HS-27A (cell line): ENCODE results near the gene ACYP1.

Source experiments
- DNase-seq: peaks from one replicate; pipeline ENCODE4 v3.0.0-alpha.2; 2012; ENCODE audit warnings: low read depth, missing footprints

Gene ACYP1

DNA sequence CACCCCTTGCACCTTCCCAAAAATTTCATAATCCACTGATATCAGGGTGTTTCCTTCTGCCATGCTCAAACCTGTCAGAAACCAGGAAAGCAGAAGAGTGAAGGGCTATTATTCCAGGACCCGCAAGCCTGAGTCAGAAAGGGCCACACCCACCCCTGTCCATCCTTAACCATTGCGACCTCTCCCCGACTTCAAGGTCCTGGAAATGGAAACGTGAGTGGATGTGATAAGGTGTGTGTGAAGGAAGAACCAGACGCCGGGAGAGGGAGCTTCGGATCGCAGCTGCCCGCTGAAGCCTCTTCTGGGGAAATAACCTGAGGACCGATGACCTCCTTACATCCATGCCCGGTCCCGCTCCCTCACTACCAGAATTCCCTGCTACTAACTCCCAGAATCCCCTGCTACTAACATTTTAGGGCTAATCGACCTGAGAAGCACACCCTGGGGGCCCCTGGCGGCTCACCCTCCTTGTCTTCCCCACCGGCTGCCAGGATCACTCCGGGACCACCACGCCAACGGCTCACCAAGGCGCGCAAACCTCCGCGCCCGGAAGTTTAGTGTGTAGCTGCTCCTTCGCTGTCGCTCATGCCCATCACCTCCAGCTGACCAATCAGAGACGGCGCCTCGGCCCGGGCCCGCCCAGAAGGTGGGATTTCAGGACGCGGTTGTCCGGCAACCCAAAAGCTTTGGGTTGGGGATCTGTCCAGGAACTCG is at the start of gene ACYP1:
TSS of gene ACYP1 (minus strand) at position 534 of the 714 bp plus-strand sequence. CDS start at position 63, 471 bp downstream.
- DNase-seq: peak; percentile 73

DNA sequence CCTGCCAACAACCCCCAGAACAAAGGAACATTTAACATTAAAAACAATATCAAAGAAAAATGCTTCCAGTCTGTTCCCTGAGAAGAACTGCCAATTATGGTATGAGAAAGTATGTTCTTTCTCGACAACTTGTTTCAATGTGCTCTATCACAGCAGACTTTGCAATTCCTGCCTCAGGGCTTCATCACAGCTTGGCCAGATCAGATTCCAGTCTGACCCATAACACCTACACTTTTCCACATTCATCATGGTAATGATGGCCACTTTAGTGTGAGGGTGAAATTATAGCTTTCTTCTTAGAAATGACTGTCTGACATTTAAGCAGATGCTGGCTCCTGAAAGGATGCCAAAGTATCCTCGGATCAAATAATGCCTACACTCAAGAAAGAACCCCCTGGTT is 46.1 kb upstream of the ACYP1 start:
- no peak for DNase-seq

DNA sequence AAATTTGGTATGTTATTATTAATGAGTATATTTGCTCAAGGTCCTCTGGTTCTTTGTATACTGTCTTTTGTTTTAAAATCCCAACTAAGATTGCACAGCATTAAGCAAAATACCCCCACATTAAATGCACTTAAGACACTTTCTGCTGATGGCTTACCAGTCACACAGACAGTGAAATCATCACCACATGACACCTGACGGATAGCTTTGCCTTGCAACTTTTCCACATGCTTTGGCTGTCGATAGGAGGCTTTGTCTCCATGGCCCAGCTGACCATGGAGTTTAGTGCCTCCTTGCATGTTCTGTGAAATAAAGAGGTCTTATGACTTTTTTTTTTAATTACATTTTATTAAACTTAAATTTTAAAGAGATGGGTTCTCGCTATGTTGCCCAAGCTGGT is 43.4 kb upstream of the ACYP1 start:
- DNase-seq: no peak

DNA sequence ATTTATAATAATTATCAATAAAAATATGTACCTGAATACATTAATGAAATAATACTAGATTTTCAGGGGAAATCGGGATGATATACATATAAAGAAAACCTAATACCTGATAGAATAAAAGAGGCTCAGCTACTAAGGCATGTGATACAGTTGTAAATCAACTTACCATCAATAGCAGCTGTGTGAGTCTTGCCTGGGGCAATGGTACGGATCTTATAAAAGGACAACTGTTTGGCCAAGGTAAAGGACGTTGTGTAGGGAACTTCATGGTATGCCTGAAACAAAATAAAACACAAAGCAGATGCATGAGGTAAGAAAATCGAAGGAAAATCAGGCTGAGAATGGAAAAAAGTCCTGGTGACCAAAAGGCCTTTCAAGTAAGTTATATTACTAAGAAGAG is 37.7 kb upstream of the ACYP1 start:
- no peak for DNase-seq

DNA sequence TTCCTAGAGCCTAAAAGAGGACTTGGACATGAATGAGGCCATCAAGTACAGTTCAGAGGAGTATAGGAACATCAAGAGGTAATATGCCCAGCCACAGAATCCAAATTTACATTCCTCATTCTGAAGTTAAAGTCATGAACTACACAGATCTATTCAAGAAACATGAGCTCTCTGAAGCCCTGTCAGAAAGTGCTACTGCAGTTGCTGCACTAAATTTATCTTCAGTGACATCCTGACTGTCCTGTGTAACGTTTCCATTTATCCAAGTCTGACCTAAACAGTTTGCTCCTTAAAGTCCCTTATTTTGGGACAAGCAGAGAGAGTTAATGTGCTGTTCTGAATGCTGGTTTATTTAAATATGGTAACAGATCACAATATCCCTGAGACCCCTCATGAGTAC is 34.9 kb upstream of the ACYP1 start:
- no peak for DNase-seq

DNA sequence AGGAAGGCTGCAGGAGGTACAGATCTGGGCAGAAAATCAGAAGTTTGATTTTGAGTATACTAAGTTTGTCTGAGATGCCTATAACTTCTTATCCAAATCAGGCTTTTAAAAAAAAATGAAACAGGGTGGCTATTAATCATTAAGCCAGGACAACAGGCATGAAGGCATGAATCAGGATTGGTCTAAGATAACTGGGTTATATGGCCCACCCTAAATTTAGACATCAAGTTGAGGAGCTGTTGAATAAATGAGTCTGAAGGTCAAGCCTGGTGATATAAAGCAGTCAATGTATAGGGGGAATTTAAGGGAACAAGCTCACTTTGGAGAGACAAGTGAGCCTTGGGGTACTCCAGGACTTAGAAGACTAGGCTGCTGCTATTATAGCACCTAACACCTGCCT is 34.4 kb upstream of the ACYP1 start:
- DNase-seq: no peak

DNA sequence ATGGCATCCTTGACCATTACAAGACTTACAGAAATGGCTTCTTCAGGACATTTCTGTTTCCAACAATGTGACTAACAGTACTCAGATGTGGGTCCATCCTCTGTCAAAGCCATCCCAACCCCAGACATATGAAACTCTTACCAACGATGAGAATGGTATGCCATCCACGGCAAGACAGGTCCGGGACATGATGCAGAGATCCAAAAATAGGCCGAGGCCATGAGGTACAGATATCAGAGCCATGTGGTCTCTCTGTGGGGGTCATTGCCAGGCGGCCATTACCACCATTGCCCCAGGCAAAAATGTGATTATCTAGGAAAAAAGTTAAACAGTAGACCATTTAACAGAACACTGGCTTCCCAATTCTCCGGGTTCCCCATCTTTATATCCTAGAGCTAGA is 33.1 kb upstream of the ACYP1 start:
- DNase-seq: no peak

DNA sequence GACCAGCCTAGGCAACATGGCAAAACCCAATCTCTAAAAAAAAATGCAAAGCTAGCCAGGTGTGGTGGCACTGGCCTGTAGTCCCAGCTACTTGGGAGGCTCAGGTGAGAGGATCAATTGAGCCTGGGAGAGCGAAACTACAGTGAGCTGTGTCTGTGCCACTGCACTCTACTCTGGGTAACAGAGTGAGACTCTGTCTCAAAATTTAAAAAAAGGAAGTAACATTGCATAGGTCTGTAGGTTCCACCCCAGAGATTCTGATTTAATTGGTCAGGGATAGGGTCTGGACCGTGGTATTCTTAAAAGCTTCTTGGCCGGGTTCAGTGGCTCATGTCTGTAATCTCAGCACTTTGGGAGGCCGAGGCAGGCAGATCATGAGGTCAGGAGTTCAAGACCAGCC is 31.9 kb upstream of the ACYP1 start:
- DNase-seq: no peak

DNA sequence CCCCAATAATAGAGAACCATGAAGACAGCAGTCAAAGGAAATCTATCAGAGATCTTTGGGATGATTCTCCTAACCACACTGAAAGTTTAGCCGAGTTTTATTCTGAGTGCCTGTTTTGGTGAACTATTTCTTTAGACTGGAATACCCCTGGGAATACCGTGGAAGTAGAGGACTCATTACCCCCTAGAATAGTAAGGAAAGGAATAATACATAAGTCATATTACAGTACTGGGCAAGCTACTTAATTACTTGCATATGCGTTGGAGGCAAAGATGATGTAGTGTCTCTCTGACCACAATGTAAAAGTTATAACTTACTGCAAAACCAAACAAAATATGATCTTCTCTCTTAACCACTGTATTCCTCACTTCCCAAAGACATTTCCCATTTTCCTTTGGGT is 31.1 kb upstream of the ACYP1 start:
- no peak for DNase-seq

DNA sequence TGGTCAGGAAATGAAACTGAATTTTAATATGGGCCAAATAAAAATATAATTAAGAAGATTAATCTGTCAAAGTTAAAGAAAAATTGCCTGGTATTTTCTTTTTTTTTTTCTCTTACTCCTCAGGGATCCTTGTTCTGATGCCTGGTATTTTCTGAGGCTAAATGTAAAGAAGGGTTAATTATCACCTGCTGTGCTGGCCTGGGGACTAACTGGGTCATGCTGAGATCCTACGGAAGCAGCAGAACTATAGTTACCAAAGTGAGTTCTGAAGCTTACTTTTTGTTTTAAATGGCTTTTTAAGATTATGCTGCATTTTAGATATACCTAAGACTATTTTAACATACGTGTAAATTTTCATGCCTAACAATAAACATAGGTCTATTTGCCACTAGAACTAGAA is 28.9 kb upstream of the ACYP1 start:
- DNase-seq: no peak

DNA sequence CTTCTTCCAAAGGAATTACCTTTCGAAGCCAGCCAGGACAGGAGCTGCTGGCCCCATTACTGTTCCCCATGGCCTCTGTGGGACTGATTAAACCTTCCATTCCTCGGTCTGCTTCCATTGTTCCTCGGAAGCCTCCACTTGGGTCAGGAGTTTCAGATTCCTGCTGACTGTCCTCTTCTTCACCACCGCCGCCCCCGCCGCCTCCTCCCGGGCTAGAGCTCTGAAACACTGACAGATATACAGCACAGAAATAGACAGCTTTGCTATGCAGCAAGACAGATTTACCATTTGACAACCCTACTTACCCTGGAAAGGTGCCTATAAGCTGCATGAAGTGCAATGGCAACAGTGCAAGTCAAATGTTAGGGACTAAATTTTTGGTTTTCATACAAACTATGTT is 27.4 kb upstream of the ACYP1 start:
- DNase-seq: no peak

DNA sequence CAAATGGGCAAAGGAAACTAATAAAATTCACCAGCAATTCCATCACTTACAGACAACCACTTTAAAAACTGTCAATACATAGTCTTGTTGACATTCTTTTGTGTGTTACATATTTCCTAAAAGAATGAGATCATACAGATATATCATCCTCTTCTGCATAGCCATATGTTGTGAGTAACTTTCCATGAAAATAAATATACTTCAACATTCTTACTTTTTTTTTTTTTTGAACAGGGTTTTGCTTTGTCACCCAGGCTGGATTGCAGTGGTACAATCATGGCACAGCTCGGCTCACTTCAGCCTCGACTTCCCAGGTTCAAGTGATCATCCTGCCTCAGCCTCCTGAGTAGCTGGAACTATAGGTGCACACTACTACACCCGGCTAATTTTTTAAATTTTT is 26.5 kb upstream of the ACYP1 start:
- no peak for DNase-seq

DNA sequence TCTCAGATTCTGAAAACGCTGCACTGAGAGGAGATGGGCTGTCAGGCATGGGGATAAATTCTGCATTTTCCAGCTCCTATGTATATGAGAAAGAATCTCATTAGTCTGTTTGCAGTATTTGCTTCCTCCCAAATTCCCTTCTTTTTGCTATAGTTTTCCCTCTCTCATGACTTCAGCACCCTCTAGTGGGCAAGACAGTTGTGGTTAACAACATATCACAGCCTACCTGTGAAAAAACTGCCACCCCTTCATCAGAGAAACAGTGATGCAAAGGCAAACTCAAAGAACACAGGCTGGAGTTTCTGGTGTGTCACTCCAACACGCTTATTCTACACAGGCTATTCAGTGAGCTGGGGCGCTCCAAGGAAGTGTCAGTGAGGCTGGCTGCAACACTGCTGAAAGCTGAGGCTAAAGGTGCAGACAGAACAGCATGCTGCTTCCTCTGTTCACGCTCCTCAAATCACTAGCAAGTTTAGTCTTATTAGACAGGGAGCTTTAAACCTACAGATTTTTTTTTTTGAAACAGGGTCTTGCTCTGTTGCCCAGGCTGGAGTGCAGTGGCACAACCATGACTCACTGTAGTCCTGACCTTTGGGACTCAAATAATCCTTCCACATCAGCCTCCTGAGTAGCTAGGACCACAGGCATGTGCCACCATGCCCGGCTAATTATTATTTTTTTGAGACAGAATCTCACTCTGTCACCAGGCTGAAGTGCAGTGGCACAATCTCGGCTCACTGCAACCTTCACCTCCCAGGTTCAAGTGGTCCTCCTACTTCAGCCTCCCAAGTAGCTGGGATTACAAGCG is 24.9 kb upstream of the ACYP1 start:
- DNase-seq: no peak

DNA sequence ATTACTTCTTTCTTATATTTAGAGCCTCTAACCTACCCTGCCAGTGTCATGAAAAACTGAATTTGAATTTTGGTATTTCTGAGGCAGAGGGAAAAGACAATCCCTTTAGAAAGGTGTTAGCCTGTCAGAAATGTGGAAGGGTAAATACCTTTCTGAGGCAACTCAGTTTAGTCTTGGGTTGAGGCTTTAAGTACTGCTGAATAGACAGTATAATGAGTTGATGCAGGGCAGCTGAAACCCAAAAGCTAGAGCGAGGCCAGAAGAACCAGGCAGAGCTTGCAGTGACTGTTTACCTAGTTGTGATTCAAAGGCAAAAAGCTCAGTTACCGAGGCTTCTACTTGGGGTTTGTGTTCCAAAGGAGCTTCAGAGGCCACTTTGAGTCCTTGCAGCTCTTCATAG is 24.3 kb upstream of the ACYP1 start:
- DNase-seq: no peak

DNA sequence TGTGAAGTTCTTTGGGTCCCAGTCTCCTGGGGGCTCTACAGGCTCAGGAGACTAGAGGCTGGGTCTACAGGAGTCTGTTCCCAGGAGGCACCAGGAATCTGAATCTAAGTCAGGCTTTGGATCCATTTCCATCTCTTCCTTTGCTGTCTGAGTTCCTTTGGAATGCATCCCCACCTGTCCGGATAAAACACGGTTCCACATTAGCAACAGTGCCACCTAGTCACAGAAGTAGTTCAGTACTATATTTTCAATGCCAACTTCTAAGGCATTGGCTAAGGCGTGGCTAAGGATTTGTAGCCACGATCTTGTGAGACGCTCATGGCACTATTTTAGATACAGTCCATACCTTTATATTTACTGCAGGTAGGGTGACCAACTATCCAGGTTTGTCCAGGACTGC is 20.7 kb upstream of the ACYP1 start:
- no peak for DNase-seq

DNA sequence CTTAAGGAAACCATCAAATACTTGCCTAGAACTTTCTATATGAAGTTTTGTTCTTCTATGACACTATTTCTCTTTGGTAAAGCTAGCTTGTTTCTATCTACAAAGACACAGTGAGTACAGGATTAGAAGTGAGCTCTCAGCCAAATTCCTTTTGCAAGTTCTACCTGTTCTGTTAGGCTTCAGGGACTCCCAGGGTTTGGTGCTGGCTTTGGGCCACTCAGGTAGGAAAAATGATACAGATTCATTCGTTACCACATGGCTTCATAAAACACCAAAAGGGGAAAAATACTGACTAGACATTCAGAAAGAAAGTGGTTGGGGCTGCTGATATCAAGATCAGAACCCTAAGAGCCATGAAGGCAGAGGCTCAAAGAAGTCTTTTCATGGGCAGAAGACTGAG is 19.4 kb upstream of the ACYP1 start:
- no peak for DNase-seq

DNA sequence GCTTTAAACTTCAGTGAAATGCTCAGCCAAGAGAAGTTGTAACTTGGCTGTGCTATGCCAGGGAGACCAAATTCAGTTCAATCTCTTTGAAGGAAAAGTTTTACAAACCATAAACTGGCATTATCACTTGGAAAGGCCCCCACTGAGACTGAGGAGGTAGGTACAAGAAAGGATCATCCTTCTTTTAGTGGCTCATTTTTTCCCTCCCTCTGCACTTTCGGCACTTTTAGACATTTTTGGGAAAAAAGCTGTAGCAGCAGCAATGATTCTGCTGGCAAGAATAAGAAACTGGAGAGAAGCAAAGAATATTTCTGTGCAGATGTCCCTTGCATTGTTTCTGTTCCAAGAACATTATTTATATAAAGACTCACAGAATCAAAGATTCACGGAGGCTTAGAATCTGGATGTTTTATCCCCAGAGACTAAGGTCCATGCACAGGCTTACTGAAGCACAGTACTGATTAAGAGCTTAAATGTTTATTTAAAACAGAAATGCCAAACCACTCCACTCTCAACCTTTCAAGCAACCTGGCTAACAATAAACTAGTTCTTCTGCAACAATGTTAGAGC is 17.9 kb upstream of the ACYP1 start:
- DNase-seq: no peak

DNA sequence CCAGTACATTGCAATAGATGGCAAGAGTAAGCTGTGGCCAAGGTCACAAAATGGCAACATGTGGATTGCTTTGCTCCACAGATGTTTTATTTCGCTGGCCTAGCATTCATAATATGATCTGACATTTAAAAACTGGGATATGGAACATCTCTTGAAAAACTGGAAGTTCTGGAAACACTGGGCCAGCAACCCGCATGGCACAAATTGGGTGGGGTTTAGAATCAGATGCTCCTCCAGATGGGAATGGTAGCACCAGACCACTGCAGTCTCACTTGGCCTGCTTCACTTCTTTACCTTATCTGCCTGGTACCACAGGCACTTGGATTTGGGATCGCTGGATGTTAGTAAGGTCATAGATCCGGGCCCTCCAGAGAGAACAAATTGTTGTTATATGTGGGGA is 15.7 kb upstream of the ACYP1 start:
- DNase-seq: no peak

DNA sequence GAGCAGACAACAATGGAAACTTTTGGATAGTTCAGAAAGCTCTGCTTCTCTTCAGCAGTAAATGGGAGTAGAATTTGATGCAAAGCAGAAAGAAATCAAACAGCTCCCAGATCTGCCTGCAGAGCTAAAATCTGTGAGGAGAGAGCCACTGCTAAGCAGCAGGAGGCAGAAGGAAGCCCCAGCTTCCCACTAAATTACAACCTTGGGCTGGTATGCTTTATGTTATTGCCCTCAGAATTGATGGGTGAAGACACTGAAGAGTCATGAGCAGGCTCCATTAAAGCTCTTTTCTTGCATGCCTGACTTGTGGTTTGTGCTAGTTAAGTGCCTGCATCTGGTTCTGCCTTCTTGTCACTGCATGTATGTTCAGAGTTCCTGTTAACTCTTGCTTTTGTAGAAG is 14.0 kb upstream of the ACYP1 start:
- no peak for DNase-seq

DNA sequence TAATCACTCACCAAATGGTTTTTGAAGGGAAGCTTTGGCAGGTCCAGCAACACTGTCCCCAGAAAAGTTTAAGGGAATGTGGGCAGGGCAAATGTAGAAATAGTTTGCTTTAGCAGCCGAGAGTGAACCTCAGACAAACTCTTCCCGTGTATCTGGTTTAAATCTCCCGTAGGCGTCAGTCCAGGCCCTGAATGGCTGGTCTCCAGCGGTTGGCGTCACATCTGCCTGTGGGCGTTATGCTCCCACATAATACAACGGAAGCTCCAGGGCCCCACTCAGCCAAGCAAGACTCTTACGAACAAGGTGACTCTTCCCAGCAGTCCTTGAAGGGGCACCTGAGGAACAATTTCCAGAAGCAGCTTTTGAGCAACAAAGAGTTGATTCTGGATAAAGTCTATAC is 6.6 kb upstream of the ACYP1 start:
- DNase-seq: no peak

DNA sequence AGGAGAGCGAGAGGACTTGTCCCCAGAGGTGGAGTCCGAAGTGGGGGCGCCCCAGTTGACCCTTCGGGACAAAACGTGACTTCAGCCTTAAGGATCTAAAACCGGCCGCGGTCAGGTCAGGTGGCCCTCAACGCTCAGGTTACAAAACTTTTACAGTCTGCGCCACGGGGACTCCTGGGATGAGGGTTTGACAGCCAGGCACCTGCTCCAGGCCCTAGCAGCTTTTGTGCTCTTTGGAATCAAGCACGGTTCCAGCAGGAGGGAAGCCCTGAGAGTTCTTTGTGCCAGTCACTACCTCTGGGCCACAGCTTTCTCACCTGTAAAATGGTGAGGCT is 6.0 kb upstream of the ACYP1 start:
- DNase-seq: no peak

DNA sequence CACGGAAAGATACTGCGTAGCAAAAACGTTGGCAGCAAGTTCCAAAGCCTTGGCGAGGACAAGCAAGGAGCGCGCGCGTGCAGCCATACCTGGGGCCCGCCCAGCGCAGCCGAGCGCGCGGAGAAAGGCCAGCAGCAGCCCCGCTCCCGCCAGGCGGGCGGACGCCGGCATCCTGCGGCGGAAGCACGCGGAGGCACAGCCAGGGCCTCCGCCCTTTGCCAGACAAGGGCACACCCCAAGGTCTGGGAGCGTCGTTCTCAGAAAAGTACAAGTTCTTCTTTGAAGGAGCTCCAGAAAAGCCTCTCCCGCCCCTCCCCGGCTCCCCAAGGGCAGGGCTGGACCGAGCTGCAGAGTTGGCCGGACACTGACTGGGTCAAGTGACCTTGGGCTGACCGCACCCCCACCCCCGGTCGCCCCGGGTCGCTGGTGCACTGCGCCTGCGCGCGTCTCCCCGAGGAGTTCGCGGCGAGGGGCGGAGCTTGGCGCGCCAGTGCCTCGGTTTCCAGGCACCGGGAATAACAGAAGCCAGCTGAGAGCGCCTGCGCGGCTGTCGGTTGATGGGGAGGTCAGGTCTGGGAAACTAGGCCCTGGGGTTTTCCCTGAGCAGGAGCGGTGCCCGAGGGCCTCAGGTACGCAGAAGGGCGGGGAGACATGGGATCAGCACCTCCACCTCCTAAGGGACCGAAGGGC is 5.4 kb upstream of the ACYP1 start, which contains the start of gene ZC2HC1C:
TSS of gene ZC2HC1C (plus strand) at position 521 of the 690 bp plus-strand sequence. CDS start 933 bp downstream, outside the sequence.
- peak; percentile 51 for DNase-seq
